Measurements from ENCODE around the gene AIG1. TPM values are rescaled to one million over a fixed set of nuclear protein-coding genes. Genes with fewer than 3 reads are reported as not detected.

Gene AIG1
- polyA plus RNA-seq, 1 experiment = 65.1 TPM

DNA sequence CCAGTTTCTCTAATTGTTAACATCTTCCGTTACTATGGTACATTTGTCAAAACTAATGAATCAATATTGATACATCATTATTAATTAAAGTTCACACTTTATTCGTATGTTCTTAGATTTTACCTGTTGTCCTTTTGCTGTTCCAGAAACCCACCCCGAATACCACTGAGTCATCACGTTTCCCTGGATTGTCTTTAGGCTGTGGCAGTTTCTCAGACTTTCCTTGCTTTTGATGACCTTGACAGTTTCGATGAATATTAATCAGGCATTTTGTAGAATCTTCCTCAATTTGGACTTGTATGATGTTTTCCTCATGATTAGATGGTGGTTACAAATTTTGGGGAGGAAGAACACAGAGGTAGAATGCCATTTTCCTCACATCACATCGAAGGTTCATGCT, 39.1 kb upstream of the AIG1 start:
- Histone ChIP-seq H3K9me3 (ENCODE audit: control insufficient read depth, insufficient read depth, low read length) (no peaks in the 10 kb centered on the region), H3K4me3 (ENCODE audit: low read depth, low read length) (no peak overlapping the region), H3K27me3 (ENCODE audit: control insufficient read depth, insufficient read depth, low read length) (no peaks in the 10 kb centered on the region), H3K27ac (ENCODE audit: low read depth, low read length) (no peak overlapping the region)
- no peak for DNase-seq (ENCODE audit: low read depth, low spot score)
- ChIA-PET POLR2A (no interaction called here), CTCF (no interaction called here)
- TF ChIP-seq, protein P1, sequence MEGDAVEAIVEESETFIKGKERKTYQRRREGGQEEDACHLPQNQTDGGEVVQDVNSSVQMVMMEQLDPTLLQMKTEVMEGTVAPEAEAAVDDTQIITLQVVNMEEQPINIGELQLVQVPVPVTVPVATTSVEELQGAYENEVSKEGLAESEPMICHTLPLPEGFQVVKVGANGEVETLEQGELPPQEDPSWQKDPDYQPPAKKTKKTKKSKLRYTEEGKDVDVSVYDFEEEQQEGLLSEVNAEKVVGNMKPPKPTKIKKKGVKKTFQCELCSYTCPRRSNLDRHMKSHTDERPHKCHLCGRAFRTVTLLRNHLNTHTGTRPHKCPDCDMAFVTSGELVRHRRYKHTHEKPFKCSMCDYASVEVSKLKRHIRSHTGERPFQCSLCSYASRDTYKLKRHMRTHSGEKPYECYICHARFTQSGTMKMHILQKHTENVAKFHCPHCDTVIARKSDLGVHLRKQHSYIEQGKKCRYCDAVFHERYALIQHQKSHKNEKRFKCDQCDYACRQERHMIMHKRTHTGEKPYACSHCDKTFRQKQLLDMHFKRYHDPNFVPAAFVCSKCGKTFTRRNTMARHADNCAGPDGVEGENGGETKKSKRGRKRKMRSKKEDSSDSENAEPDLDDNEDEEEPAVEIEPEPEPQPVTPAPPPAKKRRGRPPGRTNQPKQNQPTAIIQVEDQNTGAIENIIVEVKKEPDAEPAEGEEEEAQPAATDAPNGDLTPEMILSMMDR (IDR thresholded peaks at IDR 0.05; ENCODE audit: low read depth, low read length) = no peak

GRCh38 chr6:143022587-143022986, 38.1 kb upstream of the AIG1 start:
- ChIA-PET POLR2A (no interaction called here), CTCF (interaction anchor here (1.1 to 1.9 kb wide), 2 partner anchors 329 to 330 kb away, joined by 3 to 4 read pairs; no protein-coding TSS in a partner anchor)
- no peak for DNase-seq (ENCODE audit: low read depth, low spot score)
- TF ChIP-seq, protein P1 (IDR thresholded peaks at IDR 0.05; ENCODE audit: low read depth, low read length) = no peak
- H3K4me3 ChIP-seq (ENCODE audit: low read depth, low read length) = no peak overlapping the region
- H3K9me3 ChIP-seq (ENCODE audit: control insufficient read depth, insufficient read depth, low read length) = no peaks in the 10 kb centered on the region
- no peaks in the 10 kb centered on the region for H3K27me3 ChIP-seq (ENCODE audit: control insufficient read depth, insufficient read depth, low read length)
- no peak overlapping the region for H3K27ac ChIP-seq (ENCODE audit: low read depth, low read length)

- no peak for DNase-seq (ENCODE audit: low read depth, low spot score)
- no peaks in the 10 kb centered on the region for H3K9me3 ChIP-seq (ENCODE audit: control insufficient read depth, insufficient read depth, low read length)
- no peaks in the 10 kb centered on the region for H3K27me3 ChIP-seq (ENCODE audit: control insufficient read depth, insufficient read depth, low read length)
- no peak overlapping the region for H3K4me3 ChIP-seq (ENCODE audit: low read depth, low read length)
- no peak overlapping the region for H3K27ac ChIP-seq (ENCODE audit: low read depth, low read length)
- CTCF ChIA-PET = interaction anchor here (1.1 to 1.9 kb wide), 2 partner anchors 331 to 549 kb away, joined by 4 read pairs; no protein-coding TSS in a partner anchor
- TF ChIP-seq, protein P1 (IDR thresholded peaks at IDR 0.05; ENCODE audit: low read depth, low read length) = no peak
- POLR2A ChIA-PET = no interaction called here
These were observed 37.0 kb upstream of the AIG1 start for GRCh38 chr6:143023695-143024094.

- ChIA-PET POLR2A (no interaction called here), CTCF (interaction anchor here (0.6 to 3.3 kb wide), 2 partner anchors 403 to 459 kb away, joined by 3 to 18 read pairs; no protein-coding TSS in a partner anchor)
- TF ChIP-seq, protein P1 (IDR thresholded peaks at IDR 0.05; ENCODE audit: low read depth, low read length) = no peak
- Histone ChIP-seq H3K4me3 (ENCODE audit: low read depth, low read length) (no peak overlapping the region), H3K27ac (ENCODE audit: low read depth, low read length) (no peak overlapping the region), H3K27me3 (ENCODE audit: control insufficient read depth, insufficient read depth, low read length) (no peaks in the 10 kb centered on the region), H3K9me3 (ENCODE audit: control insufficient read depth, insufficient read depth, low read length) (no peaks in the 10 kb centered on the region)
- no peak for DNase-seq (ENCODE audit: low read depth, low spot score)
These were observed 35.7 kb upstream of the AIG1 start for GRCh38 chr6:143024977-143025376.

- H3K27me3 ChIP-seq (ENCODE audit: control insufficient read depth, insufficient read depth, low read length) = no peaks in the 10 kb centered on the region
- H3K9me3 ChIP-seq (ENCODE audit: control insufficient read depth, insufficient read depth, low read length) = no peaks in the 10 kb centered on the region
- POLR2A ChIA-PET = no interaction called here
- no peak for DNase-seq (ENCODE audit: low read depth, low spot score)
- no peak overlapping the region for H3K27ac ChIP-seq (ENCODE audit: low read depth, low read length)
- TF ChIP-seq, protein P1 (IDR thresholded peaks at IDR 0.05; ENCODE audit: low read depth, low read length) = peak; percentile 59
- no peak overlapping the region for H3K4me3 ChIP-seq (ENCODE audit: low read depth, low read length)
- CTCF ChIA-PET = interaction anchor here (0.7 to 3.3 kb wide), 10 partner anchors 13 to 555 kb away, joined by 3 to 21 read pairs (median 3); no protein-coding TSS in a partner anchor
These were observed 33.8 kb upstream of the AIG1 start for GRCh38 chr6:143026696-143027449.

Data from AG04450 (cell line).